ENCODE data around the gene MXRA8. TPM values are rescaled to one million over a fixed set of nuclear protein-coding genes. Genes with fewer than 3 reads are reported as not detected.

Gene MXRA8
- total and polyA plus RNA-seq, 5 donors from 2014 or later, result 0.17 TPM; not detected in 4

GRCh38 chr1:1397839-1398523 lies 39.6 kb upstream of the MXRA8 start:
- Histone ChIP-seq H3K27me3 (ENCODE audit: control insufficient read depth, insufficient read depth, low read length) (no peaks in the 10 kb centered on the region), H3K9me3 (ENCODE audit: control insufficient read depth in 2 of 2, low read length in 2 of 2) (no peaks in the 10 kb centered on the region), H3K4me3 (ENCODE audit: low read depth, low read length) (peak overlapping the region; percentile 88), H3K27ac (ENCODE audit: insufficient read depth, low read length, poor library complexity, severe bottlenecking) (peak overlapping the region; percentile 83), H3K36me3 (ENCODE audit: control insufficient read depth, insufficient read depth, low read length) (peaks cover 58% of the 10 kb centered on the region), H3K4me1 (ENCODE audit: control insufficient read depth, insufficient read depth, low read length, poor library complexity, severe bottlenecking) (peaks cover 30% of the 10 kb centered on the region)
- Mint-ChIP-seq H3K4me3 (peak overlapping the region; percentile 89 to 100 (median 94)), H3K4me1 (peaks cover 0 to 66% (median 25%) of the 10 kb centered on the region in 4 donors), H3K27me3 (no peaks in the 10 kb centered on the region), H3K27ac (peak overlapping the region; percentile 91 to 93 (median 93)), H3K36me3 (peaks cover 30% of the 10 kb centered on the region), H3K9me3 (no peaks in the 10 kb centered on the region)
- no peak for ATAC-seq (ENCODE audit: low read depth in 2 of 2)
- DNase-seq, result no peak

GRCh38 chr1:1395166-1395565 lies 36.8 kb upstream of the MXRA8 start:
- peaks cover 24% of the 10 kb centered on the region for H3K4me1 ChIP-seq (ENCODE audit: control insufficient read depth, insufficient read depth, low read length, poor library complexity, severe bottlenecking)
- Mint-ChIP-seq H3K27me3 (no peaks in the 10 kb centered on the region), H3K9me3 (no peaks in the 10 kb centered on the region), H3K4me3 (peak overlapping the region in 3 of 4 donors; percentile 77 to 82 (median 78)), H3K27ac (peak overlapping the region in 1 of 3 donors; percentile 17), H3K4me1 (peaks cover 0 to 55% (median 22%) of the 10 kb centered on the region in 4 donors), H3K36me3 (peaks cover 43% of the 10 kb centered on the region)
- no peak overlapping the region for H3K27ac ChIP-seq (ENCODE audit: insufficient read depth, low read length, poor library complexity, severe bottlenecking)
- DNase-seq (no peak), ATAC-seq (ENCODE audit: low read depth in 2 of 2) (no peak)
- H3K27me3 ChIP-seq (ENCODE audit: control insufficient read depth, insufficient read depth, low read length), result no peaks in the 10 kb centered on the region
- H3K9me3 ChIP-seq (ENCODE audit: control insufficient read depth in 2 of 2, low read length in 2 of 2), result no peaks in the 10 kb centered on the region
- peaks cover 70% of the 10 kb centered on the region for H3K36me3 ChIP-seq (ENCODE audit: control insufficient read depth, insufficient read depth, low read length)
- H3K4me3 ChIP-seq (ENCODE audit: low read depth, low read length), result no peak overlapping the region

GRCh38 chr1:1394116-1394515 lies 35.8 kb upstream of the MXRA8 start:
- H3K36me3 ChIP-seq (ENCODE audit: control insufficient read depth, insufficient read depth, low read length), result peaks cover 79% of the 10 kb centered on the region
- no peak for DNase-seq
- no peaks in the 10 kb centered on the region for H3K9me3 ChIP-seq (ENCODE audit: control insufficient read depth in 2 of 2, low read length in 2 of 2)
- H3K27me3 ChIP-seq (ENCODE audit: control insufficient read depth, insufficient read depth, low read length), result no peaks in the 10 kb centered on the region
- H3K27ac ChIP-seq (ENCODE audit: insufficient read depth, low read length, poor library complexity, severe bottlenecking), result no peak overlapping the region
- Mint-ChIP-seq H3K27ac (no peak overlapping the region), H3K9me3 (no peaks in the 10 kb centered on the region), H3K4me1 (peaks cover 0 to 45% (median 19%) of the 10 kb centered on the region in 4 donors), H3K4me3 (peak overlapping the region in 1 of 4 donors; percentile 58), H3K36me3 (peaks cover 48% of the 10 kb centered on the region), H3K27me3 (no peaks in the 10 kb centered on the region)
- no peak overlapping the region for H3K4me3 ChIP-seq (ENCODE audit: low read depth, low read length)
- no peak for ATAC-seq (ENCODE audit: low read depth in 2 of 2)
- peaks cover 17% of the 10 kb centered on the region for H3K4me1 ChIP-seq (ENCODE audit: control insufficient read depth, insufficient read depth, low read length, poor library complexity, severe bottlenecking)

- Mint-ChIP-seq H3K36me3 (peaks cover 50% of the 10 kb centered on the region), H3K27me3 (no peaks in the 10 kb centered on the region), H3K4me3 (peak overlapping the region in 1 of 4 donors; percentile 58), H3K27ac (peak overlapping the region in 1 of 3 donors; percentile 56), H3K9me3 (no peaks in the 10 kb centered on the region), H3K4me1 (peaks cover 0 to 45% (median 19%) of the 10 kb centered on the region in 4 donors)
- peaks cover 82% of the 10 kb centered on the region for H3K36me3 ChIP-seq (ENCODE audit: control insufficient read depth, insufficient read depth, low read length)
- H3K4me1 ChIP-seq (ENCODE audit: control insufficient read depth, insufficient read depth, low read length, poor library complexity, severe bottlenecking), result peaks cover 14% of the 10 kb centered on the region
- no peaks in the 10 kb centered on the region for H3K27me3 ChIP-seq (ENCODE audit: control insufficient read depth, insufficient read depth, low read length)
- H3K27ac ChIP-seq (ENCODE audit: insufficient read depth, low read length, poor library complexity, severe bottlenecking), result no peak overlapping the region
- ATAC-seq (ENCODE audit: low read depth in 2 of 2) (no peak), DNase-seq (no peak)
- H3K9me3 ChIP-seq (ENCODE audit: control insufficient read depth in 2 of 2, low read length in 2 of 2), result no peaks in the 10 kb centered on the region
- no peak overlapping the region for H3K4me3 ChIP-seq (ENCODE audit: low read depth, low read length)
These were observed 35.1 kb upstream of the MXRA8 start for GRCh38 chr1:1393428-1393827.

GRCh38 chr1:1393014-1393413 lies 34.7 kb upstream of the MXRA8 start:
- Mint-ChIP-seq H3K4me3 (no peak overlapping the region), H3K36me3 (peaks cover 55% of the 10 kb centered on the region), H3K27ac (peak overlapping the region in 1 of 3 donors; percentile 56), H3K4me1 (peaks cover 0 to 40% (median 16%) of the 10 kb centered on the region in 4 donors), H3K27me3 (no peaks in the 10 kb centered on the region), H3K9me3 (no peaks in the 10 kb centered on the region)
- H3K27me3 ChIP-seq (ENCODE audit: control insufficient read depth, insufficient read depth, low read length), result no peaks in the 10 kb centered on the region
- ATAC-seq (ENCODE audit: low read depth in 2 of 2), result no peak
- H3K4me1 ChIP-seq (ENCODE audit: control insufficient read depth, insufficient read depth, low read length, poor library complexity, severe bottlenecking), result peaks cover 10% of the 10 kb centered on the region
- no peak overlapping the region for H3K27ac ChIP-seq (ENCODE audit: insufficient read depth, low read length, poor library complexity, severe bottlenecking)
- peaks cover 86% of the 10 kb centered on the region for H3K36me3 ChIP-seq (ENCODE audit: control insufficient read depth, insufficient read depth, low read length)
- no peak for DNase-seq
- H3K9me3 ChIP-seq (ENCODE audit: control insufficient read depth in 2 of 2, low read length in 2 of 2), result no peaks in the 10 kb centered on the region
- no peak overlapping the region for H3K4me3 ChIP-seq (ENCODE audit: low read depth, low read length)

- Mint-ChIP-seq H3K36me3 (peaks cover 64% of the 10 kb centered on the region), H3K4me1 (peaks cover 0 to 29% (median 12%) of the 10 kb centered on the region in 4 donors), H3K27ac (peak overlapping the region in 1 of 3 donors; percentile 18), H3K27me3 (no peaks in the 10 kb centered on the region), H3K9me3 (no peaks in the 10 kb centered on the region), H3K4me3 (no peak overlapping the region)
- no peaks in the 10 kb centered on the region for H3K4me1 ChIP-seq (ENCODE audit: control insufficient read depth, insufficient read depth, low read length, poor library complexity, severe bottlenecking)
- peaks cover 91% of the 10 kb centered on the region for H3K36me3 ChIP-seq (ENCODE audit: control insufficient read depth, insufficient read depth, low read length)
- H3K27me3 ChIP-seq (ENCODE audit: control insufficient read depth, insufficient read depth, low read length), result no peaks in the 10 kb centered on the region
- no peaks in the 10 kb centered on the region for H3K9me3 ChIP-seq (ENCODE audit: control insufficient read depth in 2 of 2, low read length in 2 of 2)
- no peak overlapping the region for H3K4me3 ChIP-seq (ENCODE audit: low read depth, low read length)
- no peak overlapping the region for H3K27ac ChIP-seq (ENCODE audit: insufficient read depth, low read length, poor library complexity, severe bottlenecking)
- no peak for ATAC-seq (ENCODE audit: low read depth in 2 of 2)
- DNase-seq, result no peak
These were observed 32.9 kb upstream of the MXRA8 start for GRCh38 chr1:1391225-1391624.

- H3K27ac ChIP-seq (ENCODE audit: insufficient read depth, low read length, poor library complexity, severe bottlenecking), result no peak overlapping the region
- peaks cover 63% of the 10 kb centered on the region for H3K36me3 Mint-ChIP-seq
- H3K27me3 Mint-ChIP-seq, result no peaks in the 10 kb centered on the region
- peaks cover 92% of the 10 kb centered on the region for H3K36me3 ChIP-seq (ENCODE audit: control insufficient read depth, insufficient read depth, low read length)
- H3K27ac Mint-ChIP-seq, result no peak overlapping the region
- no peak overlapping the region for H3K4me3 ChIP-seq (ENCODE audit: low read depth, low read length)
- DNase-seq (no peak), ATAC-seq (ENCODE audit: low read depth in 2 of 2) (no peak)
- no peak overlapping the region for H3K4me3 Mint-ChIP-seq
- no peaks in the 10 kb centered on the region for H3K4me1 ChIP-seq (ENCODE audit: control insufficient read depth, insufficient read depth, low read length, poor library complexity, severe bottlenecking)
- H3K9me3 ChIP-seq (ENCODE audit: control insufficient read depth in 2 of 2, low read length in 2 of 2), result no peaks in the 10 kb centered on the region
- H3K27me3 ChIP-seq (ENCODE audit: control insufficient read depth, insufficient read depth, low read length), result no peaks in the 10 kb centered on the region
- H3K4me1 Mint-ChIP-seq, result peaks cover 0 to 26% (median 11%) of the 10 kb centered on the region in 4 donors
- H3K9me3 Mint-ChIP-seq, result no peaks in the 10 kb centered on the region
These were observed 32.3 kb upstream of the MXRA8 start for GRCh38 chr1:1390675-1391074.

- no peak for ATAC-seq (ENCODE audit: low read depth in 2 of 2)
- H3K27me3 Mint-ChIP-seq, result no peaks in the 10 kb centered on the region
- H3K4me1 ChIP-seq (ENCODE audit: control insufficient read depth, insufficient read depth, low read length, poor library complexity, severe bottlenecking), result no peaks in the 10 kb centered on the region
- H3K27ac ChIP-seq (ENCODE audit: insufficient read depth, low read length, poor library complexity, severe bottlenecking), result no peak overlapping the region
- H3K4me3 ChIP-seq (ENCODE audit: low read depth, low read length), result no peak overlapping the region
- no peak for DNase-seq
- no peaks in the 10 kb centered on the region for H3K27me3 ChIP-seq (ENCODE audit: control insufficient read depth, insufficient read depth, low read length)
- H3K4me1 Mint-ChIP-seq, result peaks cover 0 to 9% (median 3%) of the 10 kb centered on the region in 4 donors
- H3K4me3 Mint-ChIP-seq, result no peak overlapping the region
- peaks cover 42% of the 10 kb centered on the region for H3K36me3 Mint-ChIP-seq
- no peaks in the 10 kb centered on the region for H3K9me3 Mint-ChIP-seq
- no peak overlapping the region for H3K27ac Mint-ChIP-seq
- peaks cover 69% of the 10 kb centered on the region for H3K36me3 ChIP-seq (ENCODE audit: control insufficient read depth, insufficient read depth, low read length)
- no peaks in the 10 kb centered on the region for H3K9me3 ChIP-seq (ENCODE audit: control insufficient read depth in 2 of 2, low read length in 2 of 2)
These were observed 29.7 kb upstream of the MXRA8 start for GRCh38 chr1:1388078-1388472.
